H9 (cell line): Measurements from ENCODE around the gene RGS9. TPM values are rescaled to one million over a fixed set of nuclear protein-coding genes. Genes with fewer than 3 reads are reported as not detected.

Source experiments
- DNase-seq: peaks from one replicate; pipeline ENCODE4 v3.0.0-alpha.2; 2017
- H2AFZ ChIP-seq: one replicate; pipeline ENCODE4 v1.6.1; 2013; ENCODE audit warnings: mild to moderate bottlenecking, low read length, control low read depth, moderate library complexity
- H2AK5ac ChIP-seq: 2 replicates; pipeline ENCODE4 v1.6.1; 2013; ENCODE audit warnings: low read length, control low read depth, mixed read lengths; ENCODE audit not compliant: insufficient read length
- H2BK120ac ChIP-seq: one replicate; pipeline ENCODE4 v1.6.1; 2013; ENCODE audit warnings: low read depth, mild to moderate bottlenecking, low read length, control low read depth, inconsistent platforms; ENCODE audit not compliant: poor library complexity, severe bottlenecking
- H2BK12ac ChIP-seq: 2 replicates; pipeline ENCODE4 v1.6.1; 2013; ENCODE audit warnings: low read length, control low read depth, mixed read lengths, low read depth; ENCODE audit not compliant: insufficient read length
- H2BK15ac ChIP-seq: 2 replicates; pipeline ENCODE4 v1.6.1; 2013; ENCODE audit warnings: low read depth, low read length, control low read depth
- H2BK20ac ChIP-seq: one replicate; pipeline ENCODE4 v1.6.1; 2013; ENCODE audit warnings: low read depth, mild to moderate bottlenecking, low read length, control low read depth, inconsistent platforms; ENCODE audit not compliant: poor library complexity, severe bottlenecking
- H2BK5ac ChIP-seq: 2 replicates; pipeline ENCODE4 v1.6.1; 2013; ENCODE audit warnings: low read length, control low read depth, mixed read lengths; ENCODE audit not compliant: insufficient read length
- H3K14ac ChIP-seq: 2 replicates; pipeline ENCODE4 v1.6.1; 2013; ENCODE audit warnings: low read length, control low read depth; ENCODE audit not compliant: insufficient read depth
- H3K18ac ChIP-seq: 2 replicates; pipeline ENCODE4 v1.6.1; 2013; ENCODE audit warnings: low read depth, mild to moderate bottlenecking, mixed read lengths, low read length, control low read depth; ENCODE audit not compliant: insufficient read length
- H3K23ac ChIP-seq: 2 replicates; pipeline ENCODE4 v1.6.1; 2013; ENCODE audit warnings: low read length, control low read depth, mixed read lengths, low read depth; ENCODE audit not compliant: insufficient read length
- H3K23me2 ChIP-seq: 2 replicates; pipeline ENCODE4 v1.6.1; 2013; ENCODE audit warnings: low read depth, mild to moderate bottlenecking, mixed read lengths, low read length, control low read depth; ENCODE audit not compliant: insufficient read length, poor library complexity, severe bottlenecking
- H3K27ac ChIP-seq: 2 replicates; pipeline ENCODE4 v1.5.1; 2013; ENCODE audit warnings: low read length, control low read depth, mixed read lengths, low read depth; ENCODE audit not compliant: insufficient read length
- H3K27me3 ChIP-seq: 2 replicates; pipeline ENCODE4 v1.6.1; 2013; ENCODE audit warnings: low read length, control low read depth, inconsistent platforms; ENCODE audit not compliant: insufficient read depth
- H3K4ac ChIP-seq: 2 replicates; pipeline ENCODE4 v1.6.1; 2013; ENCODE audit warnings: low read depth, mild to moderate bottlenecking, control low read depth, inconsistent platforms, low read length, moderate library complexity
- H3K4me1 ChIP-seq: 2 replicates; pipeline ENCODE4 v1.6.1; 2013; ENCODE audit warnings: low read length, control low read depth, inconsistent platforms; ENCODE audit not compliant: insufficient read depth
- H3K4me2 ChIP-seq: 2 replicates; pipeline ENCODE4 v1.6.1; 2013; ENCODE audit warnings: low read length, control low read depth, mixed read lengths; ENCODE audit not compliant: insufficient read length, insufficient read depth
- H3K56ac ChIP-seq: 2 replicates; pipeline ENCODE4 v1.6.1; 2013; ENCODE audit warnings: low read depth, mild to moderate bottlenecking, mixed read lengths, low read length, control low read depth; ENCODE audit not compliant: insufficient read length
- H3K79me1 ChIP-seq: 2 replicates; pipeline ENCODE4 v1.6.1; 2013; ENCODE audit warnings: low read depth, mild to moderate bottlenecking, moderate library complexity, low read length, control low read depth, inconsistent platforms; ENCODE audit not compliant: insufficient read depth, poor library complexity, severe bottlenecking
- H3K79me2 ChIP-seq: 2 replicates; pipeline ENCODE4 v1.6.1; 2013; ENCODE audit warnings: low read length, control low read depth, inconsistent platforms; ENCODE audit not compliant: insufficient read depth
- H3K9ac ChIP-seq: 2 replicates; pipeline ENCODE4 v1.6.1; 2013; ENCODE audit warnings: low read length, control low read depth, mixed read lengths; ENCODE audit not compliant: insufficient read length; ENCODE audit errors: extremely low read depth
- H3K9me3 ChIP-seq: one replicate; pipeline ENCODE4 v1.6.1; 2013; ENCODE audit warnings: low read depth, low read length, inconsistent platforms; ENCODE audit not compliant: control insufficient read depth
- H3T11ph ChIP-seq: one replicate; pipeline ENCODE4 v1.6.1; 2013; ENCODE audit warnings: mild to moderate bottlenecking, low read length, control low read depth, inconsistent platforms
- H4K20me1 ChIP-seq: one replicate; pipeline ENCODE4 v1.6.1; 2013; ENCODE audit not compliant: control insufficient read depth, insufficient read length, insufficient read depth
- H4K5ac ChIP-seq: 2 replicates; pipeline ENCODE4 v1.6.1; 2013; ENCODE audit warnings: low read depth, mild to moderate bottlenecking, mixed read lengths, low read length, control low read depth; ENCODE audit not compliant: insufficient read length
- H4K8ac ChIP-seq: replicated peaks from 2 replicates; pipeline ENCODE4 v1.6.1; 2013; ENCODE audit warnings: low read length, control low read depth, mixed read lengths, low read depth; ENCODE audit not compliant: insufficient read length
- H4K91ac ChIP-seq: 2 replicates; pipeline ENCODE4 v1.6.1; 2013; ENCODE audit warnings: low read depth, mild to moderate bottlenecking, moderate library complexity, mixed read lengths, low read length, control low read depth; ENCODE audit not compliant: insufficient read length
- H3K27ac Mint-ChIP-seq, 3 experiments: 2 replicates in 2 of 3; 3 replicates in 1 of 3; pipeline ENCODE4 v1.8.0; 2020 to 2021; ENCODE audit warnings: mixed read lengths in 3 of 3, mild to moderate bottlenecking in 1 of 3, moderate library complexity in 1 of 3
- H3K27me3 Mint-ChIP-seq: 2 replicates; pipeline ENCODE4 v1.8.0; 2021; ENCODE audit warnings: low read depth, mild to moderate bottlenecking, moderate library complexity, mixed read lengths
- H3K36me3 Mint-ChIP-seq, 3 experiments: 2 replicates in 2 of 3; 3 replicates in 1 of 3; pipeline ENCODE4 v1.8.0; 2020 to 2021; ENCODE audit warnings: low read depth in 3 of 3, mixed read lengths in 3 of 3; ENCODE audit not compliant: insufficient read depth in 1 of 3
- H3K4me1 Mint-ChIP-seq, 2 experiments: 2 replicates each; pipeline ENCODE4 v1.8.0; 2020; ENCODE audit warnings: mixed read lengths in 2 of 2
- H3K4me3 Mint-ChIP-seq, 2 experiments: 2 replicates in 1 of 2; 3 replicates in 1 of 2; pipeline ENCODE4 v1.8.0; 2020 to 2021; ENCODE audit warnings: mild to moderate bottlenecking in 2 of 2, mixed read lengths in 2 of 2, moderate library complexity in 1 of 2
- H3K9me3 Mint-ChIP-seq, 2 experiments: 2 replicates in 1 of 2; 3 replicates in 1 of 2; pipeline ENCODE4 v1.8.0; 2020; ENCODE audit warnings: mild to moderate bottlenecking in 2 of 2, mixed read lengths in 2 of 2, moderate library complexity in 1 of 2
- WGBS: extraction: QIAGEN DNeasy Blood & Tissue Kit; methylation state at CpG from one replicate; pipeline ENCODE4 v1.1.7; 2013; ENCODE audit warnings: missing lambda C conversion rate, low lambda C conversion rate, mixed read lengths; ENCODE audit not compliant: insufficient read length; ENCODE audit errors: extremely low coverage; 5-methylcytosine and 5-hydroxymethylcytosine counted together
- total RNA-seq: library from RNA; stranded (reverse); gene quantifications from 2 replicates; pipeline ENCODE4 v1.2.1, GENCODE V29; 2021
- TF ChIP-seq, protein P1 (sequence below): fragments of 200-600 bp; sonication (generic); conservative IDR thresholded peaks from 3 replicates; pipeline ENCODE4 v1.8.0; 2021; ENCODE audit warnings: antibody characterized with exemption, mild to moderate bottlenecking

Gene RGS9
- total RNA-seq, 1 experiment from 2014 or later, result 12.0 TPM

GRCh38 chr17:65230040-65230439, 92.9 kb downstream of the RGS9 start:
- Histone ChIP-seq H3K79me2 (no peaks in the 10 kb centered on the region), H3K4me2 (no peak overlapping the region), H3K27me3 (no peaks in the 10 kb centered on the region), H3K4me1 (no peaks in the 10 kb centered on the region), H2BK5ac (no peak overlapping the region), H4K8ac (no peak overlapping the region), H3K14ac (no peak overlapping the region), H2BK120ac (no peak overlapping the region), H3K4ac (no peak overlapping the region), H3K23ac (no peak overlapping the region), H4K91ac (no peak overlapping the region), H3K23me2 (no peaks in the 10 kb centered on the region), H3K27ac (no peak overlapping the region), H3K56ac (no peak overlapping the region), H3K18ac (no peak overlapping the region), H2BK15ac (no peak overlapping the region), H3K9ac (no peak overlapping the region), H4K5ac (no peak overlapping the region), H2BK12ac (no peak overlapping the region), H2BK20ac (no peak overlapping the region), H3K9me3 (no peaks in the 10 kb centered on the region), H4K20me1 (no peaks in the 10 kb centered on the region), H3K79me1 (no peaks in the 10 kb centered on the region), H2AK5ac (no peak overlapping the region), H3T11ph (no peak overlapping the region), H2AFZ (no peak overlapping the region)
- Mint-ChIP-seq H3K27me3 (no peaks in the 10 kb centered on the region; the same call in 1 of the 2 replicates), H3K4me1 (peaks cover 12 to 18% of the 10 kb centered on the region in 2 experiments; a peak in 3 of 4 replicates), H3K4me3 (no peak overlapping the region), H3K36me3 (no peaks in the 10 kb centered on the region; a peak in 1 of 7 replicates), H3K9me3 (no peaks in the 10 kb centered on the region; a peak in 1 of 5 replicates), H3K27ac (no peak overlapping the region)
- TF ChIP-seq, protein P1, sequence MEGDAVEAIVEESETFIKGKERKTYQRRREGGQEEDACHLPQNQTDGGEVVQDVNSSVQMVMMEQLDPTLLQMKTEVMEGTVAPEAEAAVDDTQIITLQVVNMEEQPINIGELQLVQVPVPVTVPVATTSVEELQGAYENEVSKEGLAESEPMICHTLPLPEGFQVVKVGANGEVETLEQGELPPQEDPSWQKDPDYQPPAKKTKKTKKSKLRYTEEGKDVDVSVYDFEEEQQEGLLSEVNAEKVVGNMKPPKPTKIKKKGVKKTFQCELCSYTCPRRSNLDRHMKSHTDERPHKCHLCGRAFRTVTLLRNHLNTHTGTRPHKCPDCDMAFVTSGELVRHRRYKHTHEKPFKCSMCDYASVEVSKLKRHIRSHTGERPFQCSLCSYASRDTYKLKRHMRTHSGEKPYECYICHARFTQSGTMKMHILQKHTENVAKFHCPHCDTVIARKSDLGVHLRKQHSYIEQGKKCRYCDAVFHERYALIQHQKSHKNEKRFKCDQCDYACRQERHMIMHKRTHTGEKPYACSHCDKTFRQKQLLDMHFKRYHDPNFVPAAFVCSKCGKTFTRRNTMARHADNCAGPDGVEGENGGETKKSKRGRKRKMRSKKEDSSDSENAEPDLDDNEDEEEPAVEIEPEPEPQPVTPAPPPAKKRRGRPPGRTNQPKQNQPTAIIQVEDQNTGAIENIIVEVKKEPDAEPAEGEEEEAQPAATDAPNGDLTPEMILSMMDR, result no peak
- no peak for DNase-seq
- WGBS, result no CpG with 5 or more reads among the region's 4 CpGs
